ENCODE results near the gene VWA3A. TPM values are rescaled to one million over a fixed set of nuclear protein-coding genes. Genes with fewer than 3 reads are reported as not detected.

VWA3A gene
- total RNA-seq, 4 donors from 2014 or later = 1.5 to 2.5 (median 1.8) TPM; not detected in 1

DNA sequence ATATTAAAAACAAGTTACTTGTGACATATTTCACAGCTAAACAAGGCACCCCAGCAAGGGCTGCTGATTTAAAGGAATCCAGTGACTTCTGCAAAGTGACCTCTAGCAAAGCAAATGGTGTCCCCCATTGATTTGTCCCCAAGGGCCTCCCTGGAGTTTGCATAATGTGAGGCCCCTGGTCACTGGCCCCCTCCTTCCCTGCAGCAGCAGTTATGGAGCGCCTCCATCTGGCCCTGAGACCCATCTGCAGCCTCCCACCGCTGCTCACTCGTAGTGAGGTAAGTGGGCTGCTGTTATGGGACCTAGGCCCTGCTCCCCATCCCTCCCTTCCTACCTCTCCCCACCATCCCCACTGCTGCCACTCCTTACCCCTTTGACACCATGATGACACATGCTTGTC lies 94.2 kb downstream of the VWA3A start:
- no peaks in the 10 kb centered on the region for H3K27me3 ChIP-seq
- H3K36me3 ChIP-seq = no peaks in the 10 kb centered on the region
- no peak for DNase-seq
- no peaks in the 10 kb centered on the region for H3K9me3 ChIP-seq
- TF ChIP-seq POLR2A (IDR thresholded peaks at IDR 0.05) = no peak
- TF ChIP-seq, protein P1, sequence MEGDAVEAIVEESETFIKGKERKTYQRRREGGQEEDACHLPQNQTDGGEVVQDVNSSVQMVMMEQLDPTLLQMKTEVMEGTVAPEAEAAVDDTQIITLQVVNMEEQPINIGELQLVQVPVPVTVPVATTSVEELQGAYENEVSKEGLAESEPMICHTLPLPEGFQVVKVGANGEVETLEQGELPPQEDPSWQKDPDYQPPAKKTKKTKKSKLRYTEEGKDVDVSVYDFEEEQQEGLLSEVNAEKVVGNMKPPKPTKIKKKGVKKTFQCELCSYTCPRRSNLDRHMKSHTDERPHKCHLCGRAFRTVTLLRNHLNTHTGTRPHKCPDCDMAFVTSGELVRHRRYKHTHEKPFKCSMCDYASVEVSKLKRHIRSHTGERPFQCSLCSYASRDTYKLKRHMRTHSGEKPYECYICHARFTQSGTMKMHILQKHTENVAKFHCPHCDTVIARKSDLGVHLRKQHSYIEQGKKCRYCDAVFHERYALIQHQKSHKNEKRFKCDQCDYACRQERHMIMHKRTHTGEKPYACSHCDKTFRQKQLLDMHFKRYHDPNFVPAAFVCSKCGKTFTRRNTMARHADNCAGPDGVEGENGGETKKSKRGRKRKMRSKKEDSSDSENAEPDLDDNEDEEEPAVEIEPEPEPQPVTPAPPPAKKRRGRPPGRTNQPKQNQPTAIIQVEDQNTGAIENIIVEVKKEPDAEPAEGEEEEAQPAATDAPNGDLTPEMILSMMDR (IDR thresholded peaks at IDR 0.05) = no peak
- intact Hi-C loops (cut with DNase I; ENCODE audit: low total_unique reads) = loop anchor here (2.0 kb wide), 1 partner anchor 186 kb away; the partner anchor contains the start of gene PDZD9
- H3K4me3 ChIP-seq = no peak overlapping the region
- H3K27ac ChIP-seq = no peak overlapping the region
- H3K4me1 ChIP-seq = peaks cover 0 to 3% of the 10 kb centered on the region in 2 donors

DNA sequence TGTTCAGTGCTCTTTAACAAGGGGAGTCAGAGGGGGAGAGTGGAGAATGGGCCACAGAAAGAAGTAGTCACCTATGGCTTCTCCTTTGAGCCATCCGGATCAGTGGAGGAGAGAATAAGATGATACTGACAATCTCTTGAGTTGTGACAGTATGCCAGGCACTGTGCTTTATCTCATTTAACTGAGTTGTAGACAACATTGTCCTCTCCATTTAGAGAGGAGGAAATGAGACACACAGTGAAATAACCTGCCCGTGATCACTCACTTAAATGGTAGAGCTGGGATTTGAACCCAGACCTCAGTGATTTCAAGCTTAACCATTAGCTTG lies 95.9 kb downstream of the VWA3A start:
- TF ChIP-seq, protein P1 (IDR thresholded peaks at IDR 0.05) = no peak
- no peak for TF ChIP-seq POLR2A (IDR thresholded peaks at IDR 0.05)
- Histone ChIP-seq H3K27ac (peak overlapping the region; percentile 96 to 97), H3K27me3 (no peaks in the 10 kb centered on the region), H3K4me3 (no peak overlapping the region), H3K4me1 (peaks cover 0 to 3% of the 10 kb centered on the region in 2 donors), H3K36me3 (no peaks in the 10 kb centered on the region), H3K9me3 (no peaks in the 10 kb centered on the region)
- intact Hi-C loops (cut with DNase I; ENCODE audit: low total_unique reads) = no loop called here
- no peak for DNase-seq

DNA sequence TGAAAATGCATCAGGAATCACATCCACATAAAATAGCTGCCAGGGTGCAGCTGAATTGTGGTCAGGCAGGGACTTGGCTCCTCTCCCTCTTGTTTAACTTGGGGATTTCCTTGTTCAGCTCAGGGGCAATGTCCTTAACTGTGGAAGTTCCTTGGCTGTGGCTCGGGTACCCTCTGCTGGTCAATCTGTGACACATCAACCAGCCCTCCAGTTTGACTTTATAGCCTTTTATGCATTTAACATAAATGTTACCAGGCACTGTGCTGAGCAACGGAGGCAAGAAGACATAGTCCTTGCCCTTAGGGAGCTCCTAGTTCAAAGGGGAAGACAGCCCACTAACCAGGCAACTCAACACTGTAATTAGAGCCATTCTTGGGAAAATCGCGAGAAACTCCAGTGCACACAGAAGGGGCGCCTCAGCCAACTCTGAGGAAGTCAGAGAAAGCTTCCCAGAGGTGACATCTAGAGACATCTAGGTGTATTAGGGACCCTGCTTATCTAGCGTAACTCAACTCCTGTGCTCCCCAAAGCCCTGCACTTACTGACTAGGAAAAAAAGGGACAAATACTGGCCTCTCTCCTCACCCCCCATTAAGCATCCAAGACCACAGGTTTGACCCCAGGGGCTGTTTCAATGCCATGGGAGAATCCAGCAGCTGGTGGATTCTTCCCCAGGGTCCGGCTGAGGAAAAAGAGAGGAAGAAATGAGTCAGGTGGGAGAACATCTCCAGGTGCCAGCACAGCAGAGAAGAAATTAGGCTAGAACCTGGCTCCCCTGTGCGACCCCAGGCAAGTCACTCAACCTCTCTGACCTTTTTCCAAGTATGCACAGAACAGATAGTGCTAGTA lies 96.5 kb downstream of the VWA3A start:
- Histone ChIP-seq H3K27ac (peak overlapping the region; percentile 96 to 97), H3K4me1 (peaks cover 0 to 3% of the 10 kb centered on the region in 2 donors), H3K9me3 (no peaks in the 10 kb centered on the region), H3K27me3 (no peaks in the 10 kb centered on the region), H3K36me3 (no peaks in the 10 kb centered on the region), H3K4me3 (no peak overlapping the region)
- peak; percentile 63 to 72 for DNase-seq
- TF ChIP-seq, protein P1 (IDR thresholded peaks at IDR 0.05) = peak; percentile 70 to 86 (median 84)
- TF ChIP-seq POLR2A (IDR thresholded peaks at IDR 0.05) = no peak
- intact Hi-C loops (cut with DNase I; ENCODE audit: low total_unique reads) = no loop called here

DNA sequence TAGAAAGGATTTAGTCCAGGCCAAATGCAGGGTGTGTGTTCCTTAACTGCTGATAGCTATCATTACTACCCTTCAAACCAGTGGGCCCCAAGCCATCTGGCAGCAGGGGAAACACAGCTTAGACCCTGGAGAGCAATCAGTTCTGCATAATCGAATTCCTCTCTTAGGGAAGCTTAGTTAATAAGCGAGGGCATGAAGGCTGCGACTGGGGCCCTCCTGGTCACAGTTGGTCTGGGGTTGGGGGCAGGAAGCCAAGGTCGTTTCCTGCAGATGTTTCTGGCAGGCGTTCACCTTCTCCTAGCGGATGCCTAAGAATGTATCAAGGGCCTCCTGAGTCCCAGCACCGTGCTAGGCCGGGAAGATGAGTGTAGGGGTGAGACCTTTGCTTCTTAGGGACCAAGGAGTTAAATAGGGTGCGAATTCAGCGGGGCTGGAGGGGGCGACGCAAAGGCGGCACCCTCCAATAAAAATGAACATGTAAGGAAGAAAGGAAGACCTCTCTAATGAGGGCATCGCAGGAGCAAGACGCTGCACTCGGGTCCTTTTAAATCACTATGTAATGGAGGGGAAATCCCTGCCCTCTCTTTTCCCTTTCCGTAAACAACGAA lies 97.2 kb downstream of the VWA3A start:
- peak; percentile 71 to 75 for DNase-seq
- H3K4me3 ChIP-seq = peak overlapping the region; percentile 69 to 74
- peak overlapping the region; percentile 96 to 97 for H3K27ac ChIP-seq
- H3K36me3 ChIP-seq = no peaks in the 10 kb centered on the region
- intact Hi-C loops (cut with DNase I; ENCODE audit: low total_unique reads) = no loop called here
- H3K9me3 ChIP-seq = no peaks in the 10 kb centered on the region
- H3K27me3 ChIP-seq = no peaks in the 10 kb centered on the region
- peaks cover 0 to 3% of the 10 kb centered on the region in 2 donors for H3K4me1 ChIP-seq
- TF ChIP-seq, protein P1 (IDR thresholded peaks at IDR 0.05) = no peak
- TF ChIP-seq POLR2A (IDR thresholded peaks at IDR 0.05) = no peak

Data from uterus (tissue), 4 donors.